ENCODE measurements around the gene IL4R.

- no peak for TF ChIP-seq CTCF (IDR thresholded peaks at IDR 0.05 in 2 of 3, conservative IDR thresholded peaks at IDR 0.05 in 1 of 3; ENCODE audit: borderline replicate concordance in 1 of 3, insufficient read depth in 1 of 3, low read depth in 2 of 3, low read length in 2 of 3)
- TF ChIP-seq SIN3A (IDR thresholded peaks at IDR 0.05; ENCODE audit: low read depth): no peak
- TF ChIP-seq EZH2 (IDR thresholded peaks at IDR 0.05): no peak
- TF ChIP-seq RAD21 (IDR thresholded peaks at IDR 0.05; ENCODE audit: low read depth): no peak
- TF ChIP-seq MAX (IDR thresholded peaks at IDR 0.05): peak; percentile 69
- TF ChIP-seq TCF7L2 (IDR thresholded peaks at IDR 0.05; ENCODE audit: borderline replicate concordance, extremely low read depth, insufficient read depth, insufficient read length): no peak
Observed at GRCh38 chr16:27286451-27286850, 27.3 kb upstream of the IL4R start.
